PC-9 (cell line): Measurements from ENCODE around the gene TBC1D28. TPM values are rescaled to one million over a fixed set of nuclear protein-coding genes. Genes with fewer than 3 reads are reported as not detected.

ENCODE experiments used
- total RNA-seq: library from RNA; stranded (reverse); gene quantifications from 2 replicates; pipeline ENCODE4 v1.2.3, GENCODE V29; 2021

The TBC1D28 gene
- total RNA-seq, 1 experiment from 2014 or later, result not detected

Other genes with a start within 250 kb of the TBC1D28 start
- gene LGALS9C, start 167.6 kb downstream of the TBC1D28 start, total RNA-seq, result 1.8 and 1.9 TPM in 2 replicates
- 6.2 and 8.3 TPM in 2 replicates for gene FOXO3B, start 37.9 kb upstream of the TBC1D28 start, total RNA-seq
- gene FBXW10, start 99.7 kb upstream of the TBC1D28 start, total RNA-seq, result 5.3 and 6.1 TPM in 2 replicates
- gene TVP23B, start 136.8 kb upstream of the TBC1D28 start, total RNA-seq, result 56.4 and 79.1 TPM in 2 replicates
- 37.2 and 50.0 TPM in 2 replicates for gene PRPSAP2, start 213.7 kb upstream of the TBC1D28 start, total RNA-seq